ENCODE results near the gene KLLN.
"Not testable (repeated sequence)": the region's sequence is repeated elsewhere in the genome, so short reads cannot be mapped to it uniquely, and the experiment has no call there.

The KLLN gene

DNA sequence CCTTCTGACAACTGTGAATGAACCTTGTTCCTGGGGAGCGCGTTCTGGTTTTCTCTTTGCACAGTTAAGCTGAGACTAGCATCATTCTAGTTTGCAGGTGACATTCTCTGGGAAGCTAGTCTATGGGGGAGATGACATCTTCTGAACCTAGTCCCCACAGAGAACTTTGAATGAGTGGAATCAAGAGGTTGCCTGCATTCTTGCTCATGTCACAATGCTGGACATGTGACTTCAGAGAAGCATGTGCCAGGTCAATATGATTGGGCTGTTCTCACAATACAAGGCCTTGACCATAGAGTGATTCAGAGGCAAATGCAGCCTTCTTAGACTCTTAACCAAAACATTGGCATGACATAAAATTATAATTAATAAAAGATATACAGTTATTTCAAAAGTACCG lies 22.1 kb downstream of the KLLN start:
- no peaks in the 10 kb centered on the region for H3K4me1 Mint-ChIP-seq
- no peaks in the 10 kb centered on the region for H3K9me3 Mint-ChIP-seq
- TF ChIP-seq, protein P1, sequence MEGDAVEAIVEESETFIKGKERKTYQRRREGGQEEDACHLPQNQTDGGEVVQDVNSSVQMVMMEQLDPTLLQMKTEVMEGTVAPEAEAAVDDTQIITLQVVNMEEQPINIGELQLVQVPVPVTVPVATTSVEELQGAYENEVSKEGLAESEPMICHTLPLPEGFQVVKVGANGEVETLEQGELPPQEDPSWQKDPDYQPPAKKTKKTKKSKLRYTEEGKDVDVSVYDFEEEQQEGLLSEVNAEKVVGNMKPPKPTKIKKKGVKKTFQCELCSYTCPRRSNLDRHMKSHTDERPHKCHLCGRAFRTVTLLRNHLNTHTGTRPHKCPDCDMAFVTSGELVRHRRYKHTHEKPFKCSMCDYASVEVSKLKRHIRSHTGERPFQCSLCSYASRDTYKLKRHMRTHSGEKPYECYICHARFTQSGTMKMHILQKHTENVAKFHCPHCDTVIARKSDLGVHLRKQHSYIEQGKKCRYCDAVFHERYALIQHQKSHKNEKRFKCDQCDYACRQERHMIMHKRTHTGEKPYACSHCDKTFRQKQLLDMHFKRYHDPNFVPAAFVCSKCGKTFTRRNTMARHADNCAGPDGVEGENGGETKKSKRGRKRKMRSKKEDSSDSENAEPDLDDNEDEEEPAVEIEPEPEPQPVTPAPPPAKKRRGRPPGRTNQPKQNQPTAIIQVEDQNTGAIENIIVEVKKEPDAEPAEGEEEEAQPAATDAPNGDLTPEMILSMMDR (IDR thresholded peaks at IDR 0.05; ENCODE audit: unreplicated experiment in 3 of 3) = no peak
- no peaks in the 10 kb centered on the region for H3K27me3 Mint-ChIP-seq (ENCODE audit: low read depth)
- no peaks in the 10 kb centered on the region for H3K36me3 Mint-ChIP-seq (ENCODE audit: low read depth)
- H3K4me3 Mint-ChIP-seq = no peak overlapping the region
- H3K27ac Mint-ChIP-seq = no peak overlapping the region

DNA sequence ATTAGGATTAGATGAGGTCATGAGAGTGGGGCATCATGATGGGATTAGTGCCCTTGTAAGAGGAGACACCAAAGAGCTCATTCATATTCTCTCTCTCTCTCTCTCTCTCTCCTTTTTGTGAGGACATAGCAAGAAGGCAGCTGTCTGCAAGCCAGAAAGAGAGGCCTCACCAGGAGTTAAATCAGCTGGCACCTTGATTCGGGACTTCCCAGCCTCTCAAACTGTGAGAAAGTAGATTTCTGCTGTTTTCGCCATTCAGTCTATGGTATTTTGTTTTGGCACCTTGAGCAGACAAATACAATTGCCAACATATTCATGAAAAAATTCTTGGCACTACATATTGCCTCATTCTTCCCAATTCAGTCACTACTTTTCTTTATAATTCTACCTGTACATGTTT lies 24.7 kb downstream of the KLLN start:
- Mint-ChIP-seq H3K27ac (no peak overlapping the region), H3K36me3 (ENCODE audit: low read depth) (no peaks in the 10 kb centered on the region), H3K27me3 (ENCODE audit: low read depth) (no peaks in the 10 kb centered on the region), H3K4me3 (no peak overlapping the region), H3K4me1 (no peaks in the 10 kb centered on the region), H3K9me3 (no peaks in the 10 kb centered on the region)
- TF ChIP-seq, protein P1 (IDR thresholded peaks at IDR 0.05; ENCODE audit: unreplicated experiment in 3 of 3) = no peak

DNA sequence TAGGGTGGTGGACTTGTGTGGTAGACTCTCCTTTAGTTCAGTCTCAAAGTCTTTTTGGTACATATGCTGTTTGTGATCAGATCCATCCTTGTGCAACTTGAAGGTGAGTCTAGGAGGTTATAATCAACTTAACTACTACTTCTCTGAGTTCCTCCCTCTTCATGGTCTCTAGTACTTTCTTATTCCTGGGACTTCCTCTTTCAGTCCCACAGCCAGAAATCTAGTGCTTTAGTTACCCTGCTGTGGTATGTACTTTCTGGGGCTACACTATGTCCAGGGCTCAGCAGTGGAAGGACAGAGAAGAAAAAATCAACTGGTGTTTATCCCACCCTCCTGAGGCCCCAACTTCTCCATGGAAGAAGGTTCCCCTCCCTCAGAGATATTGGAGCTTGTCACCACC lies 25.9 kb downstream of the KLLN start:
- Mint-ChIP-seq H3K27ac (no peak overlapping the region), H3K27me3 (ENCODE audit: low read depth) (peaks cover 3% of the 10 kb centered on the region), H3K4me3 (no peak overlapping the region), H3K4me1 (no peaks in the 10 kb centered on the region), H3K9me3 (no peaks in the 10 kb centered on the region), H3K36me3 (ENCODE audit: low read depth) (no peaks in the 10 kb centered on the region)
- TF ChIP-seq, protein P1 (IDR thresholded peaks at IDR 0.05; ENCODE audit: unreplicated experiment in 3 of 3) = no peak

DNA sequence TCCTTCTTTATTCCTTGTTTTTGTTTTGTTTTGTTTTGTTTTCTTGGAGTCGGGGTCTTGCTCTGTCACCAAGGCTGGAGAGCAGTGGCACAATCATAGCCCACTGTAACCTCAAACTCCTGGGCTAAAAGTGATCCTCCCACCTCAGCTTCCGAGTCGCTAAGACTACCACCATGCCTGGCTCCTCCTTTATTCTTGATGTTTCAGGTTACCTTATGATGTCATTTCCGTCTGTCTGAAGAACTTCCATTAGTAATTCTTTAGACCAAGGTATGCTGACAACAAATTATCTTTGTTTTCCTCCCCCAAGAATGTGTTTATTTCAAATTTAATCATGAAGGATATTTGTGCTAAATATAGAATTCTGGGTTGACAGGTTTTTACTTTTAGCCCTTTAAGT lies 27.2 kb downstream of the KLLN start:
- H3K4me3 Mint-ChIP-seq = no peak overlapping the region

DNA sequence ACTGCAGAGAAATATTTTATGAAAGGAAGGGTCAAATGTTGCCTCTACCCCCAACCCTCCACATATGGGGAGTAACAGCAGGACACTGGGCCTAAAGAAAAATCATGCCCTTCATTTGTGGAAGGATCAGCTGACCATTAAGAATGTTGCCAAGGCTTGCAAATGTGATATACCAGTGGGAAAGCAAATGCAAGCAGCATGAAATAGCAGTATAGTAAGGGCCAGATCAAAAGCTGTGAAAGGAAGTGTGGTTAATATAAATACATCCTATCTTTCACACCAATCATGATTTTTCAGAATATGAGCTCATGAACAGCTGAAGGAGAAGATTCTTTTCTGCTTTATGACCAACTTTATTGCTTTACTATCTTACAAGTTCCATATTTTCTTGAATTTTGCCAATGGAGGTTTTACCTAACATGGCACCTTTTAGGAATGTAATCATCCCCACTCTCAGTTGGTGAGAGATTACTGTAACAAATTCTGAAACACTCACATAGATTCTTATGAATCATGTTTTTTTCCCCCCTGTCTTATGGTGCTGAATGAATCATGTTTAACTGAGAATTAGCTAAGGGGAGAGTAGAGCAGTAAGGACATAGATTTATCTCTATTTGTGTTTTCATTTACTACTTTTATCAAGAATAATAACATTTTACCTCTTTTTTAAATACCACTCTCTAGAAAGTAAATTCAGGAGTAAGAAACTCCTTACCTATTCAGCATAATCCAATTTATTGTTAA lies 33.2 kb downstream of the KLLN start:
- Mint-ChIP-seq H3K4me3 (no peak overlapping the region), H3K4me1 (no peaks in the 10 kb centered on the region), H3K36me3 (ENCODE audit: low read depth) (no peaks in the 10 kb centered on the region), H3K27me3 (ENCODE audit: low read depth) (peaks cover 3% of the 10 kb centered on the region), H3K27ac (no peak overlapping the region), H3K9me3 (no peaks in the 10 kb centered on the region)
- TF ChIP-seq, protein P1 (IDR thresholded peaks at IDR 0.05; ENCODE audit: unreplicated experiment in 3 of 3) = no peak

More for the DNA sequence above, 27.2 kb downstream of the KLLN start:
- Mint-ChIP-seq H3K27ac (no peak overlapping the region), H3K36me3 (ENCODE audit: low read depth) (no peaks in the 10 kb centered on the region), H3K4me1 (no peaks in the 10 kb centered on the region), H3K27me3 (ENCODE audit: low read depth) (peaks cover 3% of the 10 kb centered on the region), H3K9me3 (no peaks in the 10 kb centered on the region)
- TF ChIP-seq, protein P1 (IDR thresholded peaks at IDR 0.05; ENCODE audit: unreplicated experiment in 3 of 3) = no peak

DNA sequence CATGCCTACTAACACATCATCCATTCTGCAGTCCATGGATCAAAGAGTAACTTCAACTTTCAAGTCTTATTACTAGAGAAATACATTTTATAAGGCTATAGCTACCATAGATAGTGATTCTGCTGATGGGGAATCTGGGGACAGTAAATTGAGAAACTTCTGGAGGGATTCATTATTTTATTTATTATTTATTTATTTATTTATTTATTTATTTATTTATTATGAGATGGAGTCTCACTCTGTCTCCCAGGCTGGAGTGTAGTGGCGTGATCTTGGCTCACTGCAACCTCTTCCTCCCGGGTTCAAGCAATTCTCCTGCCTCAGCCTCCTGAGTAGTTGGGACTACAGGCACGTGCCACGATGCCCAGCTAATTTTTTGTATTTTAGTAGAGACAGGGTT lies 34.3 kb downstream of the KLLN start:
- not testable (repeated sequence) for H3K4me3 Mint-ChIP-seq; H3K4me1 Mint-ChIP-seq; H3K9me3 Mint-ChIP-seq; H3K27ac Mint-ChIP-seq; H3K36me3 Mint-ChIP-seq (ENCODE audit: low read depth); H3K27me3 Mint-ChIP-seq (ENCODE audit: low read depth)
